SK-N-SH (cell line): ENCODE data around the gene MAPT.

ENCODE experiments used
- EP300 ChIP-seq, 2 experiments: IDR thresholded peaks; 2 replicates each; pipeline versions ENCODE4 v1.4.0 to v1.6.1; 2012; ENCODE audit warnings: borderline replicate concordance in 1 of 2, low read depth in 1 of 2, low read length in 1 of 2
- MXI1 ChIP-seq: IDR thresholded peaks from 2 replicates; pipeline ENCODE4 v1.6.1; 2012; ENCODE audit warnings: mild to moderate bottlenecking, low read depth, low read length, improper control_type of control experiment
- NFIC ChIP-seq: IDR thresholded peaks from 2 replicates; pipeline ENCODE4 v1.4.0; 2012; ENCODE audit warnings: borderline replicate concordance
- POLR2AphosphoS5 ChIP-seq: IDR thresholded peaks from 2 replicates; pipeline ENCODE4 v1.6.1; 2012; ENCODE audit warnings: low read depth, low read length
- SIN3A ChIP-seq: IDR thresholded peaks from 2 replicates; pipeline ENCODE4 v1.6.1; 2012; ENCODE audit warnings: low read depth, mild to moderate bottlenecking, low read length, moderate library complexity, borderline replicate concordance
- TCF12 ChIP-seq: IDR thresholded peaks from 2 replicates; pipeline ENCODE4 v1.4.0; 2012
- TF ChIP-seq, protein P1 (sequence below): fragments of 200-600 bp; sonication (generic); IDR thresholded peaks from 2 replicates; pipeline ENCODE4 v1.6.1; 2017; ENCODE audit warnings: antibody characterized with exemption, mild to moderate bottlenecking, moderate library complexity
- TF ChIP-seq, protein P2 (sequence below): IDR thresholded peaks from 2 replicates; pipeline ENCODE4 v1.6.1; 2012; ENCODE audit warnings: mild to moderate bottlenecking, low read depth, low read length, moderate library complexity
- TF ChIP-seq, protein P3 (sequence below): fragments of 150-350 bp; IDR thresholded peaks from 2 replicates; pipeline ENCODE4 v1.6.1; 2016; ENCODE audit warnings: mild to moderate bottlenecking, low read depth, low read length

DNA sequence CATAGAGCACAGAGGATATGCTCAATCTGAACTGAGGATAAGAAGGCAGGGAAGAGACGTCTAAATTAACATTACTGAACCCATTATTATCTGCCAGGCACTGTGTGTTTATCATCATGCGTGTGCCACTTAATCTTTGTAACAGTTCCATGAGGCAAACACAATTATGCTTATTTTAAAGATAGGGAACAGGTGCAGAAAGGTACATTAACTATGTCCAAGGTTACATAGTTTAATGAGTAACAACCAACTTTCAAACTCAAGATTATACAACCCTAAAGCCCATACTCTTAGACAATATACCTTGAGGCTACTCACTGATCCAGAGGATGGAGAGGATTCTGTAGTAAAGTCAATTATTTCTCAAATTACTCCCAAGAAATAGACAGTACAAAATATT is 147.9 kb downstream of the MAPT start:
- no peak for TF ChIP-seq EP300 (IDR thresholded peaks at IDR 0.05; ENCODE audit: borderline replicate concordance in 1 of 2, low read depth in 1 of 2, low read length in 1 of 2)
- TF ChIP-seq, protein P1, sequence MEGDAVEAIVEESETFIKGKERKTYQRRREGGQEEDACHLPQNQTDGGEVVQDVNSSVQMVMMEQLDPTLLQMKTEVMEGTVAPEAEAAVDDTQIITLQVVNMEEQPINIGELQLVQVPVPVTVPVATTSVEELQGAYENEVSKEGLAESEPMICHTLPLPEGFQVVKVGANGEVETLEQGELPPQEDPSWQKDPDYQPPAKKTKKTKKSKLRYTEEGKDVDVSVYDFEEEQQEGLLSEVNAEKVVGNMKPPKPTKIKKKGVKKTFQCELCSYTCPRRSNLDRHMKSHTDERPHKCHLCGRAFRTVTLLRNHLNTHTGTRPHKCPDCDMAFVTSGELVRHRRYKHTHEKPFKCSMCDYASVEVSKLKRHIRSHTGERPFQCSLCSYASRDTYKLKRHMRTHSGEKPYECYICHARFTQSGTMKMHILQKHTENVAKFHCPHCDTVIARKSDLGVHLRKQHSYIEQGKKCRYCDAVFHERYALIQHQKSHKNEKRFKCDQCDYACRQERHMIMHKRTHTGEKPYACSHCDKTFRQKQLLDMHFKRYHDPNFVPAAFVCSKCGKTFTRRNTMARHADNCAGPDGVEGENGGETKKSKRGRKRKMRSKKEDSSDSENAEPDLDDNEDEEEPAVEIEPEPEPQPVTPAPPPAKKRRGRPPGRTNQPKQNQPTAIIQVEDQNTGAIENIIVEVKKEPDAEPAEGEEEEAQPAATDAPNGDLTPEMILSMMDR, result no peak
- no peak for TF ChIP-seq SIN3A
- TF ChIP-seq POLR2AphosphoS5, result no peak
- no peak for TF ChIP-seq NFIC
- TF ChIP-seq MXI1, result no peak
- no peak for TF ChIP-seq TCF12
- TF ChIP-seq, protein P2, sequence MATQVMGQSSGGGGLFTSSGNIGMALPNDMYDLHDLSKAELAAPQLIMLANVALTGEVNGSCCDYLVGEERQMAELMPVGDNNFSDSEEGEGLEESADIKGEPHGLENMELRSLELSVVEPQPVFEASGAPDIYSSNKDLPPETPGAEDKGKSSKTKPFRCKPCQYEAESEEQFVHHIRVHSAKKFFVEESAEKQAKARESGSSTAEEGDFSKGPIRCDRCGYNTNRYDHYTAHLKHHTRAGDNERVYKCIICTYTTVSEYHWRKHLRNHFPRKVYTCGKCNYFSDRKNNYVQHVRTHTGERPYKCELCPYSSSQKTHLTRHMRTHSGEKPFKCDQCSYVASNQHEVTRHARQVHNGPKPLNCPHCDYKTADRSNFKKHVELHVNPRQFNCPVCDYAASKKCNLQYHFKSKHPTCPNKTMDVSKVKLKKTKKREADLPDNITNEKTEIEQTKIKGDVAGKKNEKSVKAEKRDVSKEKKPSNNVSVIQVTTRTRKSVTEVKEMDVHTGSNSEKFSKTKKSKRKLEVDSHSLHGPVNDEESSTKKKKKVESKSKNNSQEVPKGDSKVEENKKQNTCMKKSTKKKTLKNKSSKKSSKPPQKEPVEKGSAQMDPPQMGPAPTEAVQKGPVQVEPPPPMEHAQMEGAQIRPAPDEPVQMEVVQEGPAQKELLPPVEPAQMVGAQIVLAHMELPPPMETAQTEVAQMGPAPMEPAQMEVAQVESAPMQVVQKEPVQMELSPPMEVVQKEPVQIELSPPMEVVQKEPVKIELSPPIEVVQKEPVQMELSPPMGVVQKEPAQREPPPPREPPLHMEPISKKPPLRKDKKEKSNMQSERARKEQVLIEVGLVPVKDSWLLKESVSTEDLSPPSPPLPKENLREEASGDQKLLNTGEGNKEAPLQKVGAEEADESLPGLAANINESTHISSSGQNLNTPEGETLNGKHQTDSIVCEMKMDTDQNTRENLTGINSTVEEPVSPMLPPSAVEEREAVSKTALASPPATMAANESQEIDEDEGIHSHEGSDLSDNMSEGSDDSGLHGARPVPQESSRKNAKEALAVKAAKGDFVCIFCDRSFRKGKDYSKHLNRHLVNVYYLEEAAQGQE, result no peak
- TF ChIP-seq, protein P3, sequence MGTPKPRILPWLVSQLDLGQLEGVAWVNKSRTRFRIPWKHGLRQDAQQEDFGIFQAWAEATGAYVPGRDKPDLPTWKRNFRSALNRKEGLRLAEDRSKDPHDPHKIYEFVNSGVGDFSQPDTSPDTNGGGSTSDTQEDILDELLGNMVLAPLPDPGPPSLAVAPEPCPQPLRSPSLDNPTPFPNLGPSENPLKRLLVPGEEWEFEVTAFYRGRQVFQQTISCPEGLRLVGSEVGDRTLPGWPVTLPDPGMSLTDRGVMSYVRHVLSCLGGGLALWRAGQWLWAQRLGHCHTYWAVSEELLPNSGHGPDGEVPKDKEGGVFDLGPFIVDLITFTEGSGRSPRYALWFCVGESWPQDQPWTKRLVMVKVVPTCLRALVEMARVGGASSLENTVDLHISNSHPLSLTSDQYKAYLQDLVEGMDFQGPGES, result no peak
